ENCODE results near the gene GABRB1.
"Not testable (repeated sequence)": the region's sequence is repeated elsewhere in the genome, so short reads cannot be mapped to it uniquely, and the experiment has no call there.

GABRB1 gene

DNA sequence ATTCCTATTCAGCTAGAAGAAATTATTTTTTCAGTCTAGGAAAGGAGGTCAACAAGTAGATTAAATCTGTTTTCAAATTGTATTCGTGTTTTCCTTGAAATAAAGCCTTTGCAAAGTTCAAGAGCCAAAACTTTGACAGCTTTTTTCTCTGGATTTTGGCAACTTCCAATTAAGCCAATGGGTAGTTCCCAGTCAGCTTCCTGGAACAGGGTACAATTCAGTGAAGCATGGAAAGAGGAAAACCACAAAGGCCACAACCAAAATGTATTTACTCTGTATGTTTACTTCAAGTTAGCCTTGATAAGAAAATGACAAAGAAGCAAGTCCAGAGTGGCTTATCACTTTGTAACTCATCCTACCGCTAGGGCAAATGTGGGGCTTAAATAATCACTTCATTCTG is 243.5 kb downstream of the GABRB1 start:
- in situ Hi-C loops (cut with HindIII; ENCODE audit: low sequenced_read_pairs), result loop anchor here (5.0 kb wide), 3 partner anchors 58 to 87 kb away; no protein-coding TSS in a partner anchor

DNA sequence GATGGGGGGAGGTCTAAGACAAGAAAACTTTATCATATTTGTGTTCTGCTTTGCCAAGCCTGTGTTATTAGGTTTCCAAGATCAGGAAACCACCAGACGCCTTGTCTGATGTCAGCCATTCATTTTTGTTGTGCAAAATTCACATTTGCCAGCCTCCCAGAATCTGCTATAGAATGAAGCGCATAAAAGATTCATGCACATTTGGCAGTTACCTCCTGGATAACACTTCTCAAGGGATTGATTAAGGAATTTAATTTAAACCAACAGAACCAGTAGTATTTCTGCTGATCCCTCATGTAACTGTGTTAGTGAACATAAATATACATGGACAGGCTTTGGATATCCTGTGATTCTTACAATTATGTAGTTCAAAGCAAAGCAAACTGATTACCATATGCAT is 244.2 kb downstream of the GABRB1 start:
- in situ Hi-C loops (cut with HindIII; ENCODE audit: low sequenced_read_pairs), result no loop called here

DNA sequence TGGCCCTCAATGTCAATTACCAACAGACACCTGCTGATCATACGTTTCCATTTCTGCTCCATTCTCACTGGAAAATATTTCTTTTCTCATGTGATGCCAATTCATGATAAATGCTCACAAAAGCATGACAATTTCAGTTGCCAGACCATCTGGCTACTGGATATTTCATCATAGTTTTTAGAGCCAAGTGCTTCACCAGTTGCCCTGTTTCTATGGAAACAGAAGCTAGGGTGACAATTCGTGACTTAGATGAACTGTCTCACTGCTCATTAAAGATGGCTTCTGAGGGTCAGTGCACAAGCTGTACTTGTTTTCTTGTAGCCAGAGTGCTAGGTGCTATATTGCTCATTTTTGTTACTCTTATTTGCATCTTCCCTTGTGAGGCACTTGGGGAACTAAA is 247.3 kb downstream of the GABRB1 start:
- in situ Hi-C loops (cut with HindIII; ENCODE audit: low sequenced_read_pairs), result no loop called here

GRCh38 chr4:47287735-47288134 is 256.4 kb downstream of the GABRB1 start:
- in situ Hi-C loops (cut with HindIII; ENCODE audit: low sequenced_read_pairs), result no loop called here

DNA sequence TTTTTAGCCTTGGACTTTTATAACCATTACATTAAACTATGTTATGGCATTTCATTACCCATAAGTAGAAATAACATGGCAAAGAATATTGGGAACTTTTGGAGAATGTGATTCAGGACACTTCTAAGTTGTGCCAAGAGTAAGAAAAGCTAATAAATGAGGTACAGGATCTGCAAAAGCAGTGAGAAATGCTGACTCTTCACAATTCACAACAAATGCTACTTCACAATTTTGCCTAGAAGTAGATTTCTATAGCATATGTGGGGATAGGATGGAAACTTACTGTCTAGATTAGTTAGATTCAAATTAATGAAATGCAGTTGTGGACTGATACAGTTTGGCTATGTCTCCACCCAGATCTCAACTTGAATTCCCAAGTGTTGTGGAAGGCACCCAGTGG is 258.4 kb downstream of the GABRB1 start:
- in situ Hi-C loops (cut with HindIII; ENCODE audit: low sequenced_read_pairs), result no loop called here

- in situ Hi-C loops (cut with HindIII; ENCODE audit: low sequenced_read_pairs), result not testable (repeated sequence)
Measured at GRCh38 chr4:47290873-47291272, 259.5 kb downstream of the GABRB1 start.

- in situ Hi-C loops (cut with HindIII; ENCODE audit: low sequenced_read_pairs), result no loop called here
Measured at GRCh38 chr4:47309165-47309564, 277.8 kb downstream of the GABRB1 start.

DNA sequence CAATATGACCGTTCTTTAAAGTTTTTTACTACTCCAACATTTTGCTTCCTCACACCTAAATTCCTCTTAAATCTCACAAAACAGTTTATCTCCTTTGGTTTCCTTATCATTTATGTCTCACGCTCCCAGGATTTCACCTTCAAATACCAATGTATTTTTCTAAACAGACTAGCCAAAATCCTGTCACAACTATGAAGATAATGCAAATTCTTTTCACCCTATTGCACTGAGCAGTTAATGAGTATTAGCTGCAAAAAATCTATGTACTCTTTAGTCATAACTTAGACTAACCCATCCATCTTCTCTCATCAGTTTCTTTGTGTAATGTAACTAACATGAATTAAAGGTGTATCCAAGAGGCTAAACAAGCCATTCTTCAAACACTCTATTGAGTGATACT is 280.8 kb downstream of the GABRB1 start:
- in situ Hi-C loops (cut with HindIII; ENCODE audit: low sequenced_read_pairs), result loop anchor here (5.0 kb wide), 1 partner anchor 80 kb away; no protein-coding TSS in a partner anchor

DNA sequence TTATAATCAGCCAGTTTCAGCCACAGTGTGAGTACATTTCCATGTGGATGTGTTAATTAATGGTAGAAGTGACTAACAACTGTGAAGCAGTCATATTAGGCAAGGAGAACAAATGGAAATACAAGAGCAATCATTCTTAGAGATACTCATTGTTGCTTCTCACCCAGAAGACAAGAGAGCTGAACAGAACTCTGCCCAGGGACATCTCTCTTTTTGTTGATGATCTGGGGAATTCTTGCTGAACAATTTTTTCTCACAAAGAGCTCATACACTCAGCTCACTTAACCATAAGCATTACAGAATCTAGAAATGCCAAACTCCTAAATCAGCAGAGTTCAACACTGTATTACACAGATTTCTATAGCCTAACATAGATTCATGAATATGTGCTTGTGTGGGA is 282.0 kb downstream of the GABRB1 start:
- in situ Hi-C loops (cut with HindIII; ENCODE audit: low sequenced_read_pairs), result loop anchor here (5.0 kb wide), 1 partner anchor 81 kb away; no protein-coding TSS in a partner anchor

DNA sequence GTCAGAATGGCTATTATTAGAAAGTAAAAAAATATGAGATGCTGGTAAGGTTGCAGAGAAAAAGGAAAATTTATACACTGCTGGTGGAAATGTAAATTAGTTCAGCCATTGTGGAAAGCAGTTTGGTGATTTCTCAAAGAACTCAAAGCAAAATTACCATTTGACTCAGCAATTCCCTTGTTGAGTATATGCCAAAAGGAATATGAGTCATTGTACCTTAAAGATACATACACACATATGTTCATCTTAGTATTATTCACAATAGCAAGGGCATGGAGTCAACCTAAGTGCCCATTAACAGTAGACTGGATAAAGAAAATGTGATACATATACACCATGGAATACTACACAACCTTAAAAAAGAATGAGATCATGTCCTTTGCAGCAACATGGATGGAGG is 284.0 kb downstream of the GABRB1 start:
- in situ Hi-C loops (cut with HindIII; ENCODE audit: low sequenced_read_pairs), result no loop called here

- in situ Hi-C loops (cut with HindIII; ENCODE audit: low sequenced_read_pairs), result no loop called here
Measured at GRCh38 chr4:47326025-47326424, 294.7 kb downstream of the GABRB1 start.

DNA sequence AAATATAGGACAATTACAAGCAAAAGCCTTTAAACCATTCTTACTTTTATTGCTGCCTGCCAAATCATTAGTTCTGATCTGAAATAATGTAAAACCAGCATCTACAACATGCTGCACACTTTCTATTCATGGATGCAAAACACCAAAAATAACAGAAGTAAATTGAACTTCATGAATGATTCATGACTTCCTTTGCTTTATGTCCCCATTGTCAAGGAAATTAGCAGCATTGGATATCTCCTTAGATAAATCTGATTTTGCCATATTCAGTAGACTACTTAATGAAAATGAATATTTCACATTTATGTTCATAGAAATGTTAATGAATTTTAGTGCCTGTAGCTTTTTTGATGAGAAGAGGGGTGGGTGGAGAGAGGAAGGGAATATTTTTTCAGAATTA is 299.5 kb downstream of the GABRB1 start:
- in situ Hi-C loops (cut with HindIII; ENCODE audit: low sequenced_read_pairs), result no loop called here

- in situ Hi-C loops (cut with HindIII; ENCODE audit: low sequenced_read_pairs), result no loop called here
Measured at GRCh38 chr4:47334652-47335051, 303.3 kb downstream of the GABRB1 start.

DNA sequence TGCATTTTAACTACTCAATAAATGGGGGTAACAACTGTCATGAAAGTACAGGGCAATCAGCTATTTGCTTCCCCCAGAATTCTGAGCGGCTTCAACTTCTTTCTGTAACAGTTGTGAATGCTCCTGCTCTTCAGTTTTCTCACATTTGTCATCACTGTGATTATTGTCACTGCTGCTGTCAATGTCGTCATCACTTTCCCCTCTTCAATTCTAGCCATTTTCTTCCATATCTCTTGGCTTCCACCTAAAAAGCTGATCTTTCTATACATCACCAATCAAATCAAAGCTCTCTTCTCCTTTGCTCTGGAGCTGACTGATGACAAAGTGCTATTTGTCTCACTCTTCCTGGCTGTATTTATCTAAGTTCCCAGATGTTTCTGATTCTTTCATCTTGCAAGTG is 306.5 kb downstream of the GABRB1 start:
- in situ Hi-C loops (cut with HindIII; ENCODE audit: low sequenced_read_pairs), result no loop called here

DNA sequence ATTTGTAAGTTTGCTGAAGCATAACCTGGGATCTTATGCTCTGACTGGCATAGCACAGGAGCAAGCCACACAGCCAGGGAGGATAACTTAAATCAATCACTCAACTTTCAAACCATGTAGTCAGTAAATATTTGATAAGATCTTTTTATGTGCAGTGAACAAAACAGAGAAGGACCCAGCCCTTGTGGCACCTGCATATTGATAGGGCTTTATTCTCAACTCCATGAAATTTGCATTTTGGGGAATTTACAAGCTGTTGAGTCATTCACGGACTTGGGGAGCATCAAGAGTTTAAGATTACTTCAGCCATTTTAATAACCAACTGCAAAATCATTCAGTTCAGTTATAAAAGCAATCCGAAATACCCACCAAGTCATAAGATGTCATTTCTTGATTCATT is 309.5 kb downstream of the GABRB1 start:
- in situ Hi-C loops (cut with HindIII; ENCODE audit: low sequenced_read_pairs), result no loop called here

- in situ Hi-C loops (cut with HindIII; ENCODE audit: low sequenced_read_pairs), result no loop called here
Measured at GRCh38 chr4:47342796-47343195, 311.4 kb downstream of the GABRB1 start.

DNA sequence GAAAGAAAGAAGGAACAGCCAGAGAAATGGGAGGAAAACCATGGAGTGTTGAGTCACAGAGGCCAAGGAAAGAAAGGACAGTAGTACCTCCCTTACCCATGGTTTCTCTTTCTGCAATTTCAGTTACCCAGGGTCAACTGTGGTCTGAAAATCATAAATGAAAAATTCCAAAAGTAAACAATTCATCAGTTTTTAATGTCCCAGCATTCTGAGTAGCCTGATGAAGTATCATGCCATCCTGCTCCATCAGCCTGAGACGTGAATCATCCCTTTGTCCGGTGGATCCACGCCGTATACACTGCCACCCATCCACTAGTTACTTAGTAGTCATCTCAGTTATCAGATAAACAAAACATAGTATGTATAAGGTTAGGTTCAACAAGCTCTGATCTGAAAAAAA is 318.0 kb downstream of the GABRB1 start:
- in situ Hi-C loops (cut with HindIII; ENCODE audit: low sequenced_read_pairs), result no loop called here

GRCh38 chr4:47355568-47355967 is 324.2 kb downstream of the GABRB1 start:
- in situ Hi-C loops (cut with HindIII; ENCODE audit: low sequenced_read_pairs), result no loop called here

DNA sequence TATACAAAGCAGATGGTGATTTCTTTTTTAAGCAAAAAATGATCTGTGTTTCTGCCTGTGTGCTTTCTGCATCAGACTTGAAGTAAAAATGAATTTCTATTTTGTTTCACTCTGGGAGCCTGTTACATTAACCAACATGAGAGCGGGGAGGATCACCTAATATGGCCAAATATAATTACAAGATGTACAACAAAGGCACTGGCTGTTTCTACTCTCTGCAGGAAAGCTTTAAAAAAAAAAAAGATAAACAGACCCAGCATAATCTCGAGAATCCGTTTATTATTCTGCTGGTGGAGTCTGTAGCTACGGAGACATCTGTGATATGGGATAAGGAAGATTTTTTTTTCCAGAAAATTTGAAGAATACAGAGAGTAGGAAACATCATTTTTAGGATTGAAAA is 328.5 kb downstream of the GABRB1 start:
- in situ Hi-C loops (cut with HindIII; ENCODE audit: low sequenced_read_pairs), result loop anchor here (5.0 kb wide), 1 partner anchor 88 kb away; no protein-coding TSS in a partner anchor

- in situ Hi-C loops (cut with HindIII; ENCODE audit: low sequenced_read_pairs), result no loop called here
Measured at GRCh38 chr4:47367761-47368160, 336.4 kb downstream of the GABRB1 start.

DNA sequence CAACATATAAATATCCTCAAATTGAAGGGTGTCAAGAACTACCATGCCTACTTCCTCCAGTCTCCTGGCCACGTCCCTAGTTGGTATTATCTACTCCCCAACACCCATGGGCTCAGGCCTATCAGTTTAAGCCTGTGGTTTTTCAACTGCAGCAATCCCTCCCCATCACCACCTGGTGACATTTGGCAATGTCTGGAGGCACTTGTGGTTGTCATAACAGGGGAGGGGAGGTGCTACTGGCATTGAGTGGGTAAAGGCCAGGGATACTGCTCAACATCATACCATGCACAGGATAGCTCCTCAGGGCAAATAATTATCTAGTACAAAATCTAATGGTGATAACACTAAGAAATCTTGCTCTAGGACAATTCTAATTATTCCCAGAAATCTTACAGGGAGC is 336.8 kb downstream of the GABRB1 start:
- in situ Hi-C loops (cut with HindIII; ENCODE audit: low sequenced_read_pairs), result no loop called here

GRCh38 chr4:47372561-47372960 is 341.2 kb downstream of the GABRB1 start:
- in situ Hi-C loops (cut with HindIII; ENCODE audit: low sequenced_read_pairs), result no loop called here

DNA sequence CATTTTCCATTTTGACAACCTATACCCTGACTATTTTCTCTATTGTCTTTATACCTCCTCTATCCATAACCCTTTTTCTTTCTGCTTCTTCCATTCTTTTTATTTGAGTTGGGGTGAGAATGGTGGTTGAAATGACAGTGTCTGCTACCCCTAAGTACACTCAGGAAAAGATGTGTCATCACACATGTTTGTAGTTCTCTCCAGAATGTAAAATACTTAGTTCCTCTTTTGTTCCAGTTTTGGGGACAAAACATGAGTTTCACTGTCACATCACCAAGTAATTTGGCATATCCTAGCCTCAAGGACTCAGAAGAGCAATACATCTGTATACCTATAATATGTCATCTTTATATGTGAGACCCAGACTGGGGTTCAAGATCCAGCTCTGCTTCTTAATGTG is 341.8 kb downstream of the GABRB1 start:
- in situ Hi-C loops (cut with HindIII; ENCODE audit: low sequenced_read_pairs), result no loop called here

- in situ Hi-C loops (cut with HindIII; ENCODE audit: low sequenced_read_pairs), result no loop called here
Measured at GRCh38 chr4:47373709-47374108, 342.3 kb downstream of the GABRB1 start.
